Activated naive CD8-positive, alpha-beta T cell treated with anti-CD3 and anti-CD28 coated beads for 36 hours (primary cell): ENCODE measurements around the gene GHR. TPM values are rescaled to one million over a fixed set of nuclear protein-coding genes. Genes with fewer than 3 reads are reported as not detected.
"Not testable (repeated sequence)": the region's sequence is repeated elsewhere in the genome, so short reads cannot be mapped to it uniquely, and the experiment has no call there.

Source experiments
- DNase-seq: peaks from one replicate; pipeline ENCODE4 v3.0.0; 2021
- H3K27ac Mint-ChIP-seq: one replicate; pipeline ENCODE4 v1.8.0; 2022; ENCODE audit warnings: mild to moderate bottlenecking, moderate library complexity, mixed read lengths
- H3K27me3 Mint-ChIP-seq: one replicate; pipeline ENCODE4 v1.8.0; 2022; ENCODE audit warnings: mild to moderate bottlenecking, mixed read lengths
- H3K36me3 Mint-ChIP-seq: one replicate; pipeline ENCODE4 v1.8.0; 2021; ENCODE audit warnings: mild to moderate bottlenecking, mixed read lengths
- H3K4me1 Mint-ChIP-seq: one replicate; pipeline ENCODE4 v1.8.0; 2021; ENCODE audit warnings: mixed read lengths
- H3K4me3 Mint-ChIP-seq: one replicate; pipeline ENCODE4 v1.8.0; 2022; ENCODE audit warnings: mild to moderate bottlenecking, moderate library complexity, mixed read lengths
- H3K9me3 Mint-ChIP-seq: one replicate; pipeline ENCODE4 v1.8.0; 2022; ENCODE audit warnings: mixed read lengths
- total RNA-seq, 2 experiments: library from RNA; stranded (reverse); gene quantifications; one replicate each; pipeline ENCODE4 v1.2.3, GENCODE V29; 2021

The GHR gene
- total RNA-seq, 2 experiments from 2014 or later: not detected

DNA sequence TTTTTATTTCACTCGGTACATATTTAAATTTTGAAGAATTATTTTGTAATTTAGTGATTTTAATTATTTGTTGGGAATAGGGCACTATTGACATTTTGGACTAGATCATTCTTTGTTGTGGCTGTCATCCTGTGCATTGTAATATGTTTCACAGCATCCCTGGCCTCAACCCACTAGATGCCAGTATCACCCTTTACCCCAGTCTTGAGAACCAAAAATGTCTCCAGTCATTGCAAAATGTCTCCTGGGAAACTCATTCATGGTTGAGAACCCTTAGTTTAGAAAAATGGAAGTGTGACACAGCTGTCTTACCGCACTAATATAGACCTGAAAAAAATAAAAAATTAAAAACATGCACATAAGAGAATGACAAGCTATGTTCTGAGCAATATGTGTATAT, 245.0 kb downstream of the GHR start:
- no peak overlapping the region for H3K4me3 Mint-ChIP-seq
- H3K27ac Mint-ChIP-seq: no peak overlapping the region
- DNase-seq: no peak
- peaks cover under 1% of the 10 kb centered on the region for H3K27me3 Mint-ChIP-seq
- H3K36me3 Mint-ChIP-seq: no peaks in the 10 kb centered on the region
- H3K4me1 Mint-ChIP-seq: no peaks in the 10 kb centered on the region
- H3K9me3 Mint-ChIP-seq: peaks cover 3% of the 10 kb centered on the region

DNA sequence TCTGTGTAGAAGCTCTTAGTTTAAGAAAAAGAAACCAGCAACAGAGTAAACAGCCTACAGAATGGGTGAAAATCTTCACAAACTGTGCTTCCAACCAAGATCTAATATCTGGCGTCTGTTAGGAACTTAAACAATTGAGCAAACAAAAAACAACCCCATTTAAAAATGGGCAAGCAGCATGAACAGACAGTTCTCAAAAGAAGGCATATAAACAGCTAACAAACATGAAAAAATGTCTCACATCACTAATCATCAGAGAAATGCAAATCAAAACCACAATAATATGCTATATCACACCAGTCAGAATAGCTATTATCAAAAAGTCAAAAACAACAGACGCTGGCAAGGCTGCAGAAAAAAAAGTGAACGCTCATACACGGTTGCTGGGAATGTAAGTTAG, 249.7 kb downstream of the GHR start:
- Mint-ChIP-seq H3K4me3 (no peak overlapping the region), H3K9me3 (peaks cover 3% of the 10 kb centered on the region), H3K27ac (no peak overlapping the region), H3K27me3 (peaks cover 3% of the 10 kb centered on the region), H3K36me3 (no peaks in the 10 kb centered on the region), H3K4me1 (no peaks in the 10 kb centered on the region)
- DNase-seq: no peak

DNA sequence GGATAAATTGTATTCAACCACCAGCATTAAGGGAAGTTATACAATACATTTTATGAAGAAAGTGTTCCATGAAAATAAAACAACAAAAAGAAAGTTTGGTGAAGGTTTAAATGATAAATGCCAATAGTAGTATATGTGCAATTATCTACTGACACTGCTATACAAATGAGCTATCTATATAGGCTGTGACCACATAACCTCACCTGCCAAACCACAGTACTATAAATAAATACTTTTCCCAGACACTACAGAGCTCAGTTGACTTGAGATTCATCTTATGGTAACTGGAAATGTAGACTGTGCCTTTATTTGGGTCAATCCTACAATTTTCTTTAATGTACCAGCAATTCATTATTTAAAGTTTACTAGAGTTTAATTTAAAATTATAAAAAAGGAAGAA, 252.4 kb downstream of the GHR start:
- Mint-ChIP-seq H3K27ac (no peak overlapping the region), H3K4me1 (no peaks in the 10 kb centered on the region), H3K36me3 (no peaks in the 10 kb centered on the region), H3K27me3 (peaks cover 3% of the 10 kb centered on the region), H3K4me3 (no peak overlapping the region), H3K9me3 (peaks cover 3% of the 10 kb centered on the region)
- no peak for DNase-seq

DNA sequence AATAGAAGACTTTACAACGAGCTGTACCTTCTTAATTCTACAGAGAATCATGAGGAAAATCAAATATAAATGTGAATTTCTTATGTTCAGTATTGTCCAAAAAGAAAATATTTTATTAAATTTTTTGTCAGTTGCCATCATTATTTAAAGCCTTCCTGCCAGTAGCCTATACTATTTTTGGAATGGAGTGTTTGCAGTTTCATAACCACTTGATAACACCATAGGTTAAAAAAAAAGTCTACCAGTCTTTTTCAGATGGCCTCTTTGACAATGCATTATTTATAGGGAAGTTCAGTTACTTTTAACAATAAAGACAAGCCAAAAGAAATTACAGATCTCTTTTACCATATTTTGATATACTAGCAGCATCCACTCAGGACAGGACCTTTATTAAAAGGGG, 253.1 kb downstream of the GHR start:
- H3K4me1 Mint-ChIP-seq: no peaks in the 10 kb centered on the region
- H3K4me3 Mint-ChIP-seq: no peak overlapping the region
- peaks cover 5% of the 10 kb centered on the region for H3K9me3 Mint-ChIP-seq
- no peak for DNase-seq
- H3K27ac Mint-ChIP-seq: no peak overlapping the region
- H3K36me3 Mint-ChIP-seq: no peaks in the 10 kb centered on the region
- H3K27me3 Mint-ChIP-seq: peaks cover 3% of the 10 kb centered on the region

DNA sequence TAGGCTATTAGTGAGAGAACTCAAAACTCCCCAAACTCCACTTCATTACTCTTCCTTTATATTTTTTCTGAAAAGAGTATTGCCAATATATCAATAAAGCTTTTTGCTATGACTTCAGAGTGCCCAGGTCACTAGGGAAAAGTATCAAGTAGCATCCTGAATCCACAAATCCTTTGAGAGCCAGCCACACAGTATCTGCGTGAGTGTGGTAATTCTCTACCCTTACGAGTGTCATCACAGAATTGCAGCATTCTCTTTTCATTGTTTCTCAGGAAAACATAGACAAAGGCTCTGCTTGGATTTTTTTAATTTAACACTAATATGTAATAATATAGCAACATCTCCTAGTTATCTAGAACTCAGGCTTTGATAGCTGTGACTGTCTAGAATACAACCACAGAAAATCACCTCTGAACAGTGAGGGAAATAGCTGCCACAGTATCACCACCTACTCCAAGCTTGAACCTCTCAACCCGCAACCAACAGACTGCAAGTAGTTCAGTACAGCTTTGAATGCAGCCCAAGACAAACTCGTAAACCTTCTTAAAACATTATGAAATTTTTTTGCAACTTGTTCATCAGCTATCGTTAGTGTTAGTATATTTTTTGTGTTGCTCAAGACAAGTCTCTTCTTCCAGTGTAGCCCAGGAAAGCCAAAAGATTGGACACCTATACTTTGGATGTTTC, 254.1 kb downstream of the GHR start:
- Mint-ChIP-seq H3K27ac (no peak overlapping the region), H3K4me1 (no peaks in the 10 kb centered on the region), H3K36me3 (no peaks in the 10 kb centered on the region), H3K27me3 (peaks cover 3% of the 10 kb centered on the region), H3K4me3 (no peak overlapping the region), H3K9me3 (peaks cover 6% of the 10 kb centered on the region)
- no peak for DNase-seq

DNA sequence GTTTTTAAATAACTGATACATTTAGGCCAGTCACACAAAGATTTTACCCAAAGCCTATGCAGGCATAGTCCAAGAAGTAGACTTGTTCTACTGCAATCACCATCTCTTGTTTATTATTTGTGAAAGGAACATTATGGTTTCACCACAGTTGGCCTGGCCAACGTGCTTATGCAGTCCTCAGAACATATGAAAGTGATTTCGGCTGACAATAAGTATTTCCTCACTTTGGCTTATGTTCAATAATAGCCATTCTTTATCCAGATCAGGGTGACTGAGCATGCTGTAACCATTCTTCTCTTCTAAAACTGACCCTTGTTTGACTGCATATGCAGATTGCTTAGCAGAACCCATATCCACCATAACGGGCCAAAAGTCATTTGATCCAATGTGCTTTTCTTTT, 256.8 kb downstream of the GHR start:
- DNase-seq: no peak
- no peak overlapping the region for H3K4me3 Mint-ChIP-seq
- no peak overlapping the region for H3K27ac Mint-ChIP-seq
- H3K9me3 Mint-ChIP-seq: peaks cover 3% of the 10 kb centered on the region
- no peaks in the 10 kb centered on the region for H3K36me3 Mint-ChIP-seq
- H3K4me1 Mint-ChIP-seq: no peaks in the 10 kb centered on the region
- no peaks in the 10 kb centered on the region for H3K27me3 Mint-ChIP-seq

DNA sequence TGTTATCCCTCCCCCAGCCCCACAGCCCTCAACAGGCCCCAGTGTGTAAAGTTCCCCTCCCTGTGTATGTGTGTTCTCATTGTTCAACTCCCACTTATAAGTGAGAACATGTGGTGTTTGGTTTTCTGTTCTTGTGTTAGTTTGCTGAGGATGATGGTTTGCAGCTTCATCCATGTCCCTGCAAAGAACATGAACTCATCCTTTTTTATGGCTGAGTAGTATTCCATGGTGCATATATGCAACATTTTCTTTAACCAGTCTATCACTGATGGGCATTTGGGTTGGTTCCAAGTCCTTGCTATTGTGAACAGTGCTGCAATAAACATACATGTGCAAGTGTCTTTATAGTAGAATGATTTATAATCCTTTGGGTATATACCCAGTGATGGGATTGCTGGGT, 261.8 kb downstream of the GHR start:
- not testable (repeated sequence) for H3K4me1 Mint-ChIP-seq, H3K36me3 Mint-ChIP-seq, H3K27me3 Mint-ChIP-seq, H3K27ac Mint-ChIP-seq, H3K9me3 Mint-ChIP-seq, H3K4me3 Mint-ChIP-seq, DNase-seq

DNA sequence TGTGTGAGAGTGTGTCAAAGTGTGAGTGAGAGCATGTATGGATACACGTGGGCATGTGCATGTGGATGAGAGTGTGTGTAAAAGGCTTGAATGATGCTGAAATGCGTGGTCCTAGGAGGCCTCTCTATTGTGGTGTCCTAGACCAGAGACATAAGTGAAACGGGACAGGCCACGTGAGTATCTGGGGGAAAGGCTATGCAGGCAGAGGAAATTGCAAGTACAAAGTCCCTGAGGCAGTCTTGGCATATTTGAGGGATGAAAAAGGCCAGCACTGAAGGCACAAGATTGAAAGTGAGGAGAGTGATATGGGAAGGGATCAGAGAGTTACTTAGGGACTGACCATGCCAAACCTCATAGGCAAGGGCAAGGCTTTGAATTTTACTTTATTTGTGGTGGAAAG, 266.2 kb downstream of the GHR start:
- no peak overlapping the region for H3K4me3 Mint-ChIP-seq
- no peak for DNase-seq
- H3K4me1 Mint-ChIP-seq: no peaks in the 10 kb centered on the region
- peaks cover 3% of the 10 kb centered on the region for H3K27me3 Mint-ChIP-seq
- peaks cover 4% of the 10 kb centered on the region for H3K9me3 Mint-ChIP-seq
- H3K36me3 Mint-ChIP-seq: no peaks in the 10 kb centered on the region
- no peak overlapping the region for H3K27ac Mint-ChIP-seq

DNA sequence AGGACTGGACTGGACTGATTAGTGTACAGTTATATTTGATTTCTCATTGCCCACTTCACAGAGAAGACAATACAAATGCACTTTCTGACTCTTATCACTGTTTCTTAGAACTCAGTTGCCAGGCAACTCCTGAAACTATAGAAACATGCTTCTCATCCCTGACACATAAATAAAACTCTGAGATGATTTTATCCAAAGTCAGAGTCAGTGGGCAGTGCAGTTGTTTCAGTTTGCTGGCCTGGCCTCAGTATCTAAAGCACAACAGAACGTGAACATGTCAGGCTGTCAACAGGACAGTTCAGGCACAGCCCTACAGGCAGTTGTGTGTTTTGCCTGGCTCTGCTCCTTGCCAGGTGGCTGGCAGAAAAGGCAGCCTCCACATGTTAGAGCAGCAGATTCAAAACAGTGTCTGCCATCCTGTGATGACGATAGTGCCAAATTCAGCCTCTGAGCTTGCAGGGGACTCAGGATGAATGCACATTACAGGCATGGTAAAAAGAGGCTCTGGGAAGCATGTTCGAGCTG, 268.2 kb downstream of the GHR start:
- H3K9me3 Mint-ChIP-seq: no peaks in the 10 kb centered on the region
- H3K36me3 Mint-ChIP-seq: no peaks in the 10 kb centered on the region
- no peaks in the 10 kb centered on the region for H3K27me3 Mint-ChIP-seq
- no peak overlapping the region for H3K27ac Mint-ChIP-seq
- H3K4me1 Mint-ChIP-seq: no peaks in the 10 kb centered on the region
- no peak for DNase-seq
- H3K4me3 Mint-ChIP-seq: no peak overlapping the region

DNA sequence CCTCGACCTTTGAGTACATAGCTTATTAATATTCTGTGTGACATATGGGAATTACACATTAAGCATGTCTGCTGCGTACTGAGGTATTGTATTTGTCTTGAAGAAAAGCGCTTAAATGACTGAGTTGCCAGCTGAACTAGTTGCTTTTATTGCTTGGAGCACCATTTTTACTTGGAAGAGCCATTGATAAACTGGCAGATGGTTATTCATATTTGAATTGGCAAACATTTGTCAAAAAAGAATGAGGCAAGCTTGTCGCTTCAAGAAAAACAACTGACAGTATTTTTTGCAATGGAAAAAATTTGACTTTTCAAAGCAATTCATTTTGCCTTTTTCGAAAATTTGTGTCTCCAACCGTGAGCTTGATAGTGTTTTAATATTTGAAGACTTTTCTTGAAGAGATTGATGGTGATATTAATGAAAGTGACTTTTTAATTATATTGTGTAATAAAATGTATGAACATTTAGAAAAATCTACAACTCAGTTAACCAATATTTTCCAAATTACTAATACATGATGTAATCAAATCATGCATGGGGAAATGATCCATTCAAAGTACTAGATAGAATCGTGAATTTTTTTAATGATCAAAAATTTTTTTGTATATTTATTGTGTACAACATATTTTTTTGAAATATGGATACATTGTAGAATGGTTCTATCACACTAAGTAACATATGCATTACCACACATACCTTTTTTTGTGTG, 278.3 kb downstream of the GHR start:
- no peak overlapping the region for H3K27ac Mint-ChIP-seq
- H3K27me3 Mint-ChIP-seq: peaks cover 1% of the 10 kb centered on the region
- H3K36me3 Mint-ChIP-seq: no peaks in the 10 kb centered on the region
- H3K4me3 Mint-ChIP-seq: no peak overlapping the region
- H3K4me1 Mint-ChIP-seq: no peaks in the 10 kb centered on the region
- H3K9me3 Mint-ChIP-seq: peaks cover 6% of the 10 kb centered on the region
- DNase-seq: no peak

DNA sequence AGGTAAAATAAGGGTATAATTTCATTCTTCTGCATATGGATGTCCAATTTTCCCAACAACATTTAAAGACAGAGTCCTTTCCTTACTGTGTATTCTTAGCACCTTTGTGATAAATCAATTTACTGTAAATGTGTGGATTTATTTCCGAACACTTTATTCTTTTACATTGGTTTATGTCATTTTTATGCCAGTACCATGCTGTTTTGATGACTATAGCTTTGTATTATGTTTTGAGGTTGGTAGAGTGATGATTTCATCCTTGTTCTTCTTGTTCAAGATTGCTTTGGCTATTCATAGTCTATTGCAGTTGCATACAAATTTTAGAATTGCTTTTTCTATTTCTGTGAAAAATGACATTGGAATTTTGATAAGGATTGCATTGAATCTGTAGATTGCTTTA, 280.0 kb downstream of the GHR start:
- Mint-ChIP-seq H3K4me3 (no peak overlapping the region), H3K4me1 (no peaks in the 10 kb centered on the region), H3K36me3 (no peaks in the 10 kb centered on the region), H3K9me3 (peaks cover 6% of the 10 kb centered on the region), H3K27ac (no peak overlapping the region), H3K27me3 (peaks cover 4% of the 10 kb centered on the region)
- no peak for DNase-seq

DNA sequence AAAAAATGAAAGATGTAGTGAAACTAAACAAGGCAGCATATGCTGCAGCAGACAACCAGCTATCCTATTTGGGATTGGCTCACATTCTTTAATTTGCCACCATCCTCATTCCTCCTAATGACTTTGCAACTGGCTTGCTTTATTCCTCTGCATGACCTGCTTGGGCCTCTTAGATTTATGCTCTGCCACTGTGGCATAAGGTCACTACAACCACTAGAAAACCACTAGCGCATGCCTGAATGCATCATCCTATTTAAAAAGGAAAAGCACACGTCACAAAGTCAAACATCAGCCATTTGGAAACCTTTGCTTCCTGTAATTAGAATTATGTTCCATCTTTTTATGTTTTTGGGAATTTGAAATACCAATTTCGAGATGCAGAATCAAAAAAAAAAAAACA, 292.5 kb downstream of the GHR start:
- H3K27me3 Mint-ChIP-seq: peaks cover 25% of the 10 kb centered on the region
- no peak overlapping the region for H3K4me3 Mint-ChIP-seq
- H3K4me1 Mint-ChIP-seq: peaks cover 12% of the 10 kb centered on the region
- no peaks in the 10 kb centered on the region for H3K9me3 Mint-ChIP-seq
- no peak for DNase-seq
- H3K27ac Mint-ChIP-seq: no peak overlapping the region
- H3K36me3 Mint-ChIP-seq: no peaks in the 10 kb centered on the region

DNA sequence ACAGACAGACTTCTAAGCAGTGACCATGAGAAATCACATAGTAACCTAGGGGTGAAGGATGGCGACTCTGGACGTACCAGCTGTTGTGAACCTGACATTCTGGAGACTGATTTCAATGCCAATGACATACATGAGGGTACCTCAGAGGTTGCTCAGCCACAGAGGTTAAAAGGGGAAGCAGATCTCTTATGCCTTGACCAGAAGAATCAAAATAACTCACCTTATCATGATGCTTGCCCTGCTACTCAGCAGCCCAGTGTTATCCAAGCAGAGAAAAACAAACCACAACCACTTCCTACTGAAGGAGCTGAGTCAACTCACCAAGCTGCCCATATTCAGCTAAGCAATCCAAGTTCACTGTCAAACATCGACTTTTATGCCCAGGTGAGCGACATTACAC, 295.4 kb downstream of the GHR start:
- no peak overlapping the region for H3K27ac Mint-ChIP-seq
- H3K4me3 Mint-ChIP-seq: no peak overlapping the region
- H3K9me3 Mint-ChIP-seq: no peaks in the 10 kb centered on the region
- H3K36me3 Mint-ChIP-seq: no peaks in the 10 kb centered on the region
- no peak for DNase-seq
- H3K27me3 Mint-ChIP-seq: peaks cover 26% of the 10 kb centered on the region
- H3K4me1 Mint-ChIP-seq: peaks cover 12% of the 10 kb centered on the region

DNA sequence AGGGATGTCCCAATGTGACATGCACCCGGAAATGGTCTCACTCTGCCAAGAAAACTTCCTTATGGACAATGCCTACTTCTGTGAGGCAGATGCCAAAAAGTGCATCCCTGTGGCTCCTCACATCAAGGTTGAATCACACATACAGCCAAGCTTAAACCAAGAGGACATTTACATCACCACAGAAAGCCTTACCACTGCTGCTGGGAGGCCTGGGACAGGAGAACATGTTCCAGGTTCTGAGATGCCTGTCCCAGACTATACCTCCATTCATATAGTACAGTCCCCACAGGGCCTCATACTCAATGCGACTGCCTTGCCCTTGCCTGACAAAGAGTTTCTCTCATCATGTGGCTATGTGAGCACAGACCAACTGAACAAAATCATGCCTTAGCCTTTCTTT, 295.8 kb downstream of the GHR start:
- H3K27ac Mint-ChIP-seq: no peak overlapping the region
- H3K9me3 Mint-ChIP-seq: no peaks in the 10 kb centered on the region
- DNase-seq: no peak
- no peak overlapping the region for H3K4me3 Mint-ChIP-seq
- no peaks in the 10 kb centered on the region for H3K36me3 Mint-ChIP-seq
- H3K4me1 Mint-ChIP-seq: peaks cover 12% of the 10 kb centered on the region
- H3K27me3 Mint-ChIP-seq: peaks cover 23% of the 10 kb centered on the region

DNA sequence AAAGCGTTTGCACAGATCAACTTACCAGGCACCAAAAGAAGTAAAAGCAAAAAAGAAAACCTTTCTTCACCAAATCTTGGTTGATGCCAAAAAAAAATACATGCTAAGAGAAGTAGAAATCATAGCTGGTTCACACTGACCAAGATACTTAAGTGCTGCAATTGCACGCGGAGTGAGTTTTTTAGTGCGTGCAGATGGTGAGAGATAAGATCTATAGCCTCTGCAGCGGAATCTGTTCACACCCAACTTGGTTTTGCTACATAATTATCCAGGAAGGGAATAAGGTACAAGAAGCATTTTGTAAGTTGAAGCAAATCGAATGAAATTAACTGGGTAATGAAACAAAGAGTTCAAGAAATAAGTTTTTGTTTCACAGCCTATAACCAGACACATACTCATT, 297.0 kb downstream of the GHR start:
- H3K27me3 Mint-ChIP-seq: peaks cover 25% of the 10 kb centered on the region
- no peaks in the 10 kb centered on the region for H3K36me3 Mint-ChIP-seq
- H3K4me1 Mint-ChIP-seq: peaks cover 12% of the 10 kb centered on the region
- DNase-seq: no peak
- no peaks in the 10 kb centered on the region for H3K9me3 Mint-ChIP-seq
- H3K4me3 Mint-ChIP-seq: no peak overlapping the region
- no peak overlapping the region for H3K27ac Mint-ChIP-seq

DNA sequence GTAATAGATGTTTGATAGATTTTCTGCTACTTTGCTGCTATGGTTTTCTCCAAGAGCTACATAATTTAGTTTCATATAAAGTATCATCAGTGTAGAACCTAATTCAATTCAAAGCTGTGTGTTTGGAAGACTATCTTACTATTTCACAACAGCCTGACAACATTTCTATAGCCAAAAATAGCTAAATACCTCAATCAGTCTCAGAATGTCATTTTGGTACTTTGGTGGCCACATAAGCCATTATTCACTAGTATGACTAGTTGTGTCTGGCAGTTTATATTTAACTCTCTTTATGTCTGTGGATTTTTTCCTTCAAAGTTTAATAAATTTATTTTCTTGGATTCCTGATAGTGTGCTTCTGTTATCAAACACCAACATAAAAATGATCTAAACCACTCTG, 298.2 kb downstream of the GHR start:
- Mint-ChIP-seq H3K4me3 (no peak overlapping the region), H3K27me3 (peaks cover 23% of the 10 kb centered on the region), H3K4me1 (peaks cover 12% of the 10 kb centered on the region), H3K36me3 (no peaks in the 10 kb centered on the region), H3K9me3 (no peaks in the 10 kb centered on the region), H3K27ac (no peak overlapping the region)
- DNase-seq: no peak
